Measurements from ENCODE around the gene RAB18. TPM values are rescaled to one million over a fixed set of nuclear protein-coding genes. Genes with fewer than 3 reads are reported as not detected.

The RAB18 gene
- total RNA-seq (2022) (75.9 and 82.8 TPM in 2 replicates), Bru-seq, nascent RNA (percentile 91 among the genes with signal in this experiment), BruChase-seq, experiment 1, labeled RNA remaining after a 6-hour chase (percentile 85 among the genes with signal in this experiment), BruChase-seq, experiment 2, labeled RNA remaining after a 2-hour chase (percentile 84 among the genes with signal in this experiment)
- long read RNA-seq, full-length matches to known transcripts, result 95 of 102 reads
- long read RNA-seq, partial matches to known transcripts, result 0 of 102 reads
- long read RNA-seq, other reads (novel, unspliced or antisense), result 7 of 102 reads

DNA sequence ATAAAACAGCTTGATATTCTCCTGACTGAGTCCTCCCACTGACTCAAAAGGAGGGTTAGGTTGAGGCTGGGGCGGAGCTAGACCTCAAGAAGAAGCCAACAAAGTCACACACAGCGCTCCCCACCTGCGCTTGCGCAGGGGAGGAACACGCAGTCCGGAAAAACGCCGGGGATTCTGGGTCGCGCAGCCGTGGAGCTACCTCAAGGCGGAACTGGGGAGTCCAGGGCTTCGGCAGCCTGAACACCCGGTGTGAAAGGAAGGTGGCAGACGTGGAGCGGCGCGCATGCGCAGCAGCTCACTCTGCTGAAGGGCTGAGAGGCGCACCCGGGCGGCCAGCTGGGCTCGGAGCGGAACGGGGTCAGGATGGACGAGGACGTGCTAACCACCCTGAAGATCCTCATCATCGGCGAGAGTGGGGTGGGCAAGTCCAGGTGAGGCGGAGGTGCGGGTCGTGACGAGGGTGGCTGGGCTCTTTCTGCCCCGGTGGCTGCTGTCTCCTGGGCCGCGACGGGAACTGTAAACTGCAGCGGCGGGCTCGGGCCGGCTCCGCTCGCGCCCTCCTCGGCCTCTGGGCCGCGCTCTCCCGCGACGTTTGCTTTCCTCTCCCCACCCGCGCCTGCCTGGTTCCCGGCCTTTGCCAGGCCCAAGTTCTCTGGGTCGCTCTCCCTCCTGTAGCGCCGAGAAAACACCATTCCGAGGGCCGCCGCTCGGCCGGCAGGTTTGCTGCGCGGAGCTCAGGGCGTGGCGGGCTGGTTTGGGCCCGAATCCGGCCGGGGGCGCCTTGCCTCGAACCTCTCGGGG is at the start of gene RAB18:
Gene RAB18 (plus strand): TSS at position 298 of the 801 bp plus-strand sequence. CDS start 66 bp downstream, at position 364.
- TF ChIP-seq, protein P1, sequence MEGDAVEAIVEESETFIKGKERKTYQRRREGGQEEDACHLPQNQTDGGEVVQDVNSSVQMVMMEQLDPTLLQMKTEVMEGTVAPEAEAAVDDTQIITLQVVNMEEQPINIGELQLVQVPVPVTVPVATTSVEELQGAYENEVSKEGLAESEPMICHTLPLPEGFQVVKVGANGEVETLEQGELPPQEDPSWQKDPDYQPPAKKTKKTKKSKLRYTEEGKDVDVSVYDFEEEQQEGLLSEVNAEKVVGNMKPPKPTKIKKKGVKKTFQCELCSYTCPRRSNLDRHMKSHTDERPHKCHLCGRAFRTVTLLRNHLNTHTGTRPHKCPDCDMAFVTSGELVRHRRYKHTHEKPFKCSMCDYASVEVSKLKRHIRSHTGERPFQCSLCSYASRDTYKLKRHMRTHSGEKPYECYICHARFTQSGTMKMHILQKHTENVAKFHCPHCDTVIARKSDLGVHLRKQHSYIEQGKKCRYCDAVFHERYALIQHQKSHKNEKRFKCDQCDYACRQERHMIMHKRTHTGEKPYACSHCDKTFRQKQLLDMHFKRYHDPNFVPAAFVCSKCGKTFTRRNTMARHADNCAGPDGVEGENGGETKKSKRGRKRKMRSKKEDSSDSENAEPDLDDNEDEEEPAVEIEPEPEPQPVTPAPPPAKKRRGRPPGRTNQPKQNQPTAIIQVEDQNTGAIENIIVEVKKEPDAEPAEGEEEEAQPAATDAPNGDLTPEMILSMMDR (IDR thresholded peaks at IDR 0.05; ENCODE audit: unreplicated experiment), result no peak
- CTCF ChIA-PET, result interaction anchor here (0.6 to 1.5 kb wide), 6 partner anchors 14 to 280 kb away, joined by 3 to 12 read pairs (median 4); no protein-coding TSS in a partner anchor
- no peaks in the 10 kb centered on the region for H3K9me3 Mint-ChIP-seq (ENCODE audit: low read depth, unreplicated experiment)
- no peaks in the 10 kb centered on the region for H3K27me3 Mint-ChIP-seq (ENCODE audit: unreplicated experiment)
- peak; percentile 95 for DNase-seq
- peaks cover 20% of the 10 kb centered on the region for H3K36me3 Mint-ChIP-seq (ENCODE audit: insufficient read depth, unreplicated experiment)
- H3K4me1 Mint-ChIP-seq (ENCODE audit: low read depth, unreplicated experiment), result peaks cover 15% of the 10 kb centered on the region
- BruUV-seq (replicated peaks), result no TSS peak
- intact Hi-C loops (cut with micrococcal nuclease; ENCODE audit: unreplicated experiment), result no loop called here
- peak within 1 kb of the TSS; percentile 92 for H3K4me3 Mint-ChIP-seq (ENCODE audit: low read depth, unreplicated experiment)
- peak within 1 kb of the TSS; percentile 90 for H3K27ac Mint-ChIP-seq (ENCODE audit: unreplicated experiment)

DNA sequence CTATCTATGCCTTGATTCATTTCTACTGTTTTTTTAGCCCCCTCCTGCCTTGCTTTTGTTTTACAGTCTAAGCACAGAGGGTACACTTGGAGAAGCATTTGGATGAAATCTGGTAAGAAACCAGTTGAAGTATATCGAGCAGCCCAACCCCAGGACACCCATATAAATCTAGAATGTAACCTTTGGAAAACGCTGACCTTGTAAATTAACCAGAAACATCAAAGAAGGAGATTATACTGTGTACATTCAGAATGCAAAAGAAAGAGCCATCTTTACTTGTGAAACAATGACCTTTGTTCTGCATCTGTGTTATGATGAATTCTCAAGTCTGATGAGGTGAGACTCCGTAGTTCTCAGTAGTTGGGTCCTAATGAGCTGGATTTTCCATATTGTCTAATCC is 49.3 kb upstream of the RAB18 start:
- H3K36me3 Mint-ChIP-seq (ENCODE audit: insufficient read depth, unreplicated experiment), result no peaks in the 10 kb centered on the region
- H3K9me3 Mint-ChIP-seq (ENCODE audit: low read depth, unreplicated experiment), result no peaks in the 10 kb centered on the region
- no peak overlapping the region for H3K4me3 Mint-ChIP-seq (ENCODE audit: low read depth, unreplicated experiment)
- H3K27ac Mint-ChIP-seq (ENCODE audit: unreplicated experiment), result no peak overlapping the region
- H3K4me1 Mint-ChIP-seq (ENCODE audit: low read depth, unreplicated experiment), result no peaks in the 10 kb centered on the region
- intact Hi-C loops (cut with micrococcal nuclease; ENCODE audit: unreplicated experiment), result no loop called here
- CTCF ChIA-PET, result interaction anchor here (1.0 kb wide), 1 partner anchor 30 kb away, joined by 3 read pairs; no protein-coding TSS in a partner anchor
- no TSS peak for BruUV-seq (replicated peaks)
- TF ChIP-seq, protein P1 (IDR thresholded peaks at IDR 0.05; ENCODE audit: unreplicated experiment), result no peak
- no peaks in the 10 kb centered on the region for H3K27me3 Mint-ChIP-seq (ENCODE audit: unreplicated experiment)
- DNase-seq, result no peak

GRCh38 chr10:27457261-27457945 is 46.7 kb upstream of the RAB18 start:
- Mint-ChIP-seq H3K27ac (ENCODE audit: unreplicated experiment) (no peak overlapping the region), H3K27me3 (ENCODE audit: unreplicated experiment) (no peaks in the 10 kb centered on the region), H3K4me1 (ENCODE audit: low read depth, unreplicated experiment) (no peaks in the 10 kb centered on the region), H3K4me3 (ENCODE audit: low read depth, unreplicated experiment) (no peak overlapping the region), H3K36me3 (ENCODE audit: insufficient read depth, unreplicated experiment) (no peaks in the 10 kb centered on the region), H3K9me3 (ENCODE audit: low read depth, unreplicated experiment) (no peaks in the 10 kb centered on the region)
- intact Hi-C loops (cut with micrococcal nuclease; ENCODE audit: unreplicated experiment), result no loop called here
- BruUV-seq (replicated peaks), result no TSS peak
- CTCF ChIA-PET, result no interaction called here
- TF ChIP-seq, protein P1 (IDR thresholded peaks at IDR 0.05; ENCODE audit: unreplicated experiment), result no peak
- DNase-seq, result no peak

GRCh38 chr10:27457966-27458365 is 46.1 kb upstream of the RAB18 start:
- H3K27me3 Mint-ChIP-seq (ENCODE audit: unreplicated experiment), result peaks cover 2% of the 10 kb centered on the region
- no peak overlapping the region for H3K27ac Mint-ChIP-seq (ENCODE audit: unreplicated experiment)
- DNase-seq, result no peak
- intact Hi-C loops (cut with micrococcal nuclease; ENCODE audit: unreplicated experiment), result no loop called here
- no peaks in the 10 kb centered on the region for H3K4me1 Mint-ChIP-seq (ENCODE audit: low read depth, unreplicated experiment)
- no peak overlapping the region for H3K4me3 Mint-ChIP-seq (ENCODE audit: low read depth, unreplicated experiment)
- TF ChIP-seq, protein P1 (IDR thresholded peaks at IDR 0.05; ENCODE audit: unreplicated experiment), result no peak
- BruUV-seq (replicated peaks), result no TSS peak
- CTCF ChIA-PET, result no interaction called here
- no peaks in the 10 kb centered on the region for H3K36me3 Mint-ChIP-seq (ENCODE audit: insufficient read depth, unreplicated experiment)
- no peaks in the 10 kb centered on the region for H3K9me3 Mint-ChIP-seq (ENCODE audit: low read depth, unreplicated experiment)

All from Calu3 (cell line).